ENCODE results near the gene LRRC1.

LRRC1 gene

DNA sequence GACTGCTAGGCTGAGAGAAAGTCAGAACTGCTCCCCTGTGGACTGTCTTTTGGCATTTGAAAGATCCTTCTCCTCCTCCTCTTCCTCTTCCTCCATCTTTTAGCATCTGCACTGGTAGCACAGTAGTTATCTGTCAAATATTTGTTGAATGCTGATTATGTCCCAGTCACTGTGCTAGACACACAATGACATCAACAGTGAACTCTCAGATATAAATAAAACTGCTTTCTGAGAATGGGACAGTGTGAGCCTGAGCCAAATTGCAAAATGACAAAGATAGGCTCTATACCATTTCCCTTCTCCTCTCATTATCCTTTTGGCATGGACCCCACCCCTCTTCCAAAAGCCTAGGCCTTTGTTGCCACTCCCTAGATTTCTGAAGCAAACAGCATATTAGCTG, 27.9 kb upstream of the LRRC1 start:
- no peak overlapping the region for H3K4me3 ChIP-seq (ENCODE audit: low read depth in 1 of 2, low read length in 1 of 2)
- no peaks in the 10 kb centered on the region for H3K36me3 ChIP-seq
- H3K27ac ChIP-seq = no peak overlapping the region
- no peaks in the 10 kb centered on the region for H3K27me3 ChIP-seq
- TF ChIP-seq, protein P1, sequence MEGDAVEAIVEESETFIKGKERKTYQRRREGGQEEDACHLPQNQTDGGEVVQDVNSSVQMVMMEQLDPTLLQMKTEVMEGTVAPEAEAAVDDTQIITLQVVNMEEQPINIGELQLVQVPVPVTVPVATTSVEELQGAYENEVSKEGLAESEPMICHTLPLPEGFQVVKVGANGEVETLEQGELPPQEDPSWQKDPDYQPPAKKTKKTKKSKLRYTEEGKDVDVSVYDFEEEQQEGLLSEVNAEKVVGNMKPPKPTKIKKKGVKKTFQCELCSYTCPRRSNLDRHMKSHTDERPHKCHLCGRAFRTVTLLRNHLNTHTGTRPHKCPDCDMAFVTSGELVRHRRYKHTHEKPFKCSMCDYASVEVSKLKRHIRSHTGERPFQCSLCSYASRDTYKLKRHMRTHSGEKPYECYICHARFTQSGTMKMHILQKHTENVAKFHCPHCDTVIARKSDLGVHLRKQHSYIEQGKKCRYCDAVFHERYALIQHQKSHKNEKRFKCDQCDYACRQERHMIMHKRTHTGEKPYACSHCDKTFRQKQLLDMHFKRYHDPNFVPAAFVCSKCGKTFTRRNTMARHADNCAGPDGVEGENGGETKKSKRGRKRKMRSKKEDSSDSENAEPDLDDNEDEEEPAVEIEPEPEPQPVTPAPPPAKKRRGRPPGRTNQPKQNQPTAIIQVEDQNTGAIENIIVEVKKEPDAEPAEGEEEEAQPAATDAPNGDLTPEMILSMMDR (IDR thresholded peaks at IDR 0.05) = no peak
- H3K9me3 ChIP-seq = no peaks in the 10 kb centered on the region
- H3K4me1 ChIP-seq (ENCODE audit: control insufficient read depth in 1 of 2, insufficient read depth in 1 of 2, low read depth in 1 of 2, low read length in 1 of 2) = no peaks in the 10 kb centered on the region

DNA sequence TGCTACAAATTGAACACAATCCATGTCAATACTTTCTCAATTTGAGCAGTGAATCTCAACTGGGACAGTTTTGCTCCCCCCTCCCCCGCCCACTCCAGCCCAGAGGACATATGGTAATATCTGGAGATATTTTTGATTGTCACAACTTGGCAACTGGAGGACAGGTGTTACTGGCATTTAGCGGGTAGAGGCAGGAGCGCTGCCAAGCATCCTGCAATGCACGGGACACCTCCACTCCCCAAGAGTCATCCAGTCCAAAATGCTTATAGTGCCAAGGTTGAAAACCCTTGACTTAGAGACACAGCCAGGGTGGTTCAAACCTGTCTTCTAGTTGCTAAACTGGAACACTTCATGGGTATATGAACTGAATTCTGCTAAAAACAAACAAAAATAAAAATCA, 26.9 kb upstream of the LRRC1 start:
- H3K9me3 ChIP-seq = no peaks in the 10 kb centered on the region
- TF ChIP-seq, protein P1 (IDR thresholded peaks at IDR 0.05) = no peak
- no peak overlapping the region for H3K4me3 ChIP-seq (ENCODE audit: low read depth in 1 of 2, low read length in 1 of 2)
- H3K27me3 ChIP-seq = no peaks in the 10 kb centered on the region
- H3K27ac ChIP-seq = no peak overlapping the region
- H3K36me3 ChIP-seq = no peaks in the 10 kb centered on the region
- no peaks in the 10 kb centered on the region for H3K4me1 ChIP-seq (ENCODE audit: control insufficient read depth in 1 of 2, insufficient read depth in 1 of 2, low read depth in 1 of 2, low read length in 1 of 2)

DNA sequence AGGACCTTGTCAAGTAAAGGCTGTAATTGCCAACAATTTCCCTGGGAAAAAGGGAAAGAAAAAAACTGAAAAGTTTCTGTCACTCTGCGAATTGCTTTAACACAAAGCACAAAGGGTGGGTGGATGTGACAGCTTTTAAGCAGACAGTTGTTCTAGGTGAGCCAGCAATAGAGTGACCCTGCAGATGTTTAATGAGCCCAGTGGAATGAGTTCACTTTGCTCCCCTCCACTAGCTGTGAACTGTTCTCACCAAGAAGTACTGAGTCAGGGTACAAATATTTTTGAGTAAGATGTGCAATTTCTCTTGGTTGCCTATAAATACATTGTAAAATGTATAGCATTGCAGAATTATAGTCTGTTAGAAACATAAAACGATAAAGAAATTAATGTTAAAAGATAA, 26.2 kb upstream of the LRRC1 start:
- Histone ChIP-seq H3K9me3 (no peaks in the 10 kb centered on the region), H3K27me3 (no peaks in the 10 kb centered on the region), H3K36me3 (no peaks in the 10 kb centered on the region), H3K4me3 (ENCODE audit: low read depth in 1 of 2, low read length in 1 of 2) (no peak overlapping the region), H3K4me1 (ENCODE audit: control insufficient read depth in 1 of 2, insufficient read depth in 1 of 2, low read depth in 1 of 2, low read length in 1 of 2) (no peaks in the 10 kb centered on the region), H3K27ac (no peak overlapping the region)
- TF ChIP-seq, protein P1 (IDR thresholded peaks at IDR 0.05) = no peak

- no peaks in the 10 kb centered on the region for H3K36me3 ChIP-seq
- no peaks in the 10 kb centered on the region for H3K9me3 ChIP-seq
- no peaks in the 10 kb centered on the region for H3K4me1 ChIP-seq (ENCODE audit: control insufficient read depth in 1 of 2, insufficient read depth in 1 of 2, low read depth in 1 of 2, low read length in 1 of 2)
- no peaks in the 10 kb centered on the region for H3K27me3 ChIP-seq
- TF ChIP-seq, protein P1 (IDR thresholded peaks at IDR 0.05) = no peak
- H3K27ac ChIP-seq = no peak overlapping the region
- H3K4me3 ChIP-seq (ENCODE audit: low read depth in 1 of 2, low read length in 1 of 2) = no peak overlapping the region
Observed at GRCh38 chr6:53770780-53771249, 24.0 kb upstream of the LRRC1 start.

- no peaks in the 10 kb centered on the region for H3K27me3 ChIP-seq
- no peak overlapping the region for H3K27ac ChIP-seq
- no peaks in the 10 kb centered on the region for H3K4me1 ChIP-seq (ENCODE audit: control insufficient read depth in 1 of 2, insufficient read depth in 1 of 2, low read depth in 1 of 2, low read length in 1 of 2)
- H3K36me3 ChIP-seq = no peaks in the 10 kb centered on the region
- no peak overlapping the region for H3K4me3 ChIP-seq (ENCODE audit: low read depth in 1 of 2, low read length in 1 of 2)
- TF ChIP-seq, protein P1 (IDR thresholded peaks at IDR 0.05) = no peak
- no peaks in the 10 kb centered on the region for H3K9me3 ChIP-seq
Observed at GRCh38 chr6:53771785-53772624, 22.8 kb upstream of the LRRC1 start.

Measured in neutrophil (primary cell).